ENCODE results near the gene MYCL.

The MYCL gene

GRCh38 chr1:39850606-39851216 is 51.0 kb downstream of the MYCL start:
- DNase-seq: no peak

- peak in 1 of 2 experiments; percentile 18 for DNase-seq
Observed at GRCh38 chr1:39849203-39849602, 52.5 kb downstream of the MYCL start.

GRCh38 chr1:39847940-39848339 is 53.8 kb downstream of the MYCL start:
- DNase-seq: no peak

GRCh38 chr1:39846796-39847195 is 54.9 kb downstream of the MYCL start:
- no peak for DNase-seq

- peak; percentile 97 to 98 for DNase-seq
Observed at GRCh38 chr1:39845569-39846566, 55.8 kb downstream of the MYCL start.

Measured in SHP77 (cell line).